Endothelial cell of umbilical vein (primary cell): ENCODE measurements around the gene GUCA2A. TPM values are rescaled to one million over a fixed set of nuclear protein-coding genes. Genes with fewer than 3 reads are reported as not detected.

Experiments used
- Bru-seq: library from RNA; stranded (reverse); fragments of 400-500 nt; gene quantifications from one replicate; lab custom pipeline; 2021; lab: Mats Ljungman, UMichigan
- BruChase-seq, 2 experiments: library from RNA; stranded (reverse); fragments of 400-500 nt; gene quantifications; one replicate each; lab custom pipeline; 2021; lab: Mats Ljungman, UMichigan
- BruUV-seq: library from RNA; stranded (reverse); fragments of 400-500 nt; replicated peaks from 2 replicates; lab custom pipeline; 2021; lab: Mats Ljungman, UMichigan
- CTCF ChIA-PET: fragments of 300-600, 350-600 bp; sonication (Branson Sonifier 250); formaldehyde crosslinking; loops from one replicate; lab custom pipeline; 2021; ENCODE audit warnings: antibody characterized with exemption, inconsistent platforms; lab: Charles Lee
- POLR2A ChIA-PET: fragments of 300-600, 350-600 bp; sonication (Branson Sonifier 250); formaldehyde crosslinking; loops from one replicate; lab custom pipeline; 2021; ENCODE audit warnings: antibody characterized with exemption, inconsistent platforms; lab: Charles Lee
- DNase-seq: peaks from one replicate; pipeline ENCODE4 v3.0.0-alpha.2; 2011; ENCODE audit warnings: low read depth, low spot score
- FAIRE-seq: peaks from 2 replicates; lab custom pipeline; 2011; peaks lifted over from hg19 to GRCh38; lab: Jason Lieb, UNC
- H2AFZ ChIP-seq: 2 replicates; pipeline ENCODE4 v1.6.0; 2012; ENCODE audit warnings: low read depth, low read length, control low read depth, inconsistent platforms
- H3K27ac ChIP-seq: 2 replicates; pipeline ENCODE4 v1.5.1; 2011; ENCODE audit warnings: low read depth, mild to moderate bottlenecking, control low read depth, low read length, moderate library complexity; ENCODE audit not compliant: insufficient read depth
- H3K27me3 ChIP-seq, 2 experiments: 2 replicates each; pipeline versions ENCODE4 v1.6.0 to v1.6.1; 2011; ENCODE audit warnings: low read length in 2 of 2, mixed read lengths in 1 of 2; ENCODE audit not compliant: control insufficient read depth in 2 of 2, insufficient read depth in 2 of 2
- H3K36me3 ChIP-seq, 2 experiments: 2 replicates in 1 of 2; 3 replicates in 1 of 2; pipeline ENCODE4 v1.5.1; 2011; ENCODE audit warnings: low read length in 2 of 2, mild to moderate bottlenecking in 1 of 2, moderate library complexity in 1 of 2; ENCODE audit not compliant: control insufficient read depth in 2 of 2, insufficient read depth in 2 of 2; ENCODE audit errors: extremely low read depth in 1 of 2
- H3K4me1 ChIP-seq: 3 replicates; pipeline ENCODE4 v1.5.1; 2011; ENCODE audit warnings: mild to moderate bottlenecking, low read length; ENCODE audit not compliant: control insufficient read depth, insufficient read depth; ENCODE audit errors: extremely low read depth
- H3K4me2 ChIP-seq: 2 replicates; pipeline ENCODE4 v1.6.1; 2011; ENCODE audit warnings: low read length, control low read depth, mixed read lengths; ENCODE audit not compliant: insufficient read depth
- H3K4me3 ChIP-seq, 3 experiments: fragments of 200-600 bp in 1 of 3; sonication (generic), shearing (Covaris generic) in 1 of 3; replicated peaks in 1 of 3; 2 replicates each; pipeline ENCODE4 v1.5.1; 2011 to 2016; ENCODE audit warnings: control low read depth in 3 of 3, low read length in 3 of 3, mild to moderate bottlenecking in 2 of 3, inconsistent platforms in 1 of 3, low read depth in 1 of 3, moderate library complexity in 1 of 3; ENCODE audit not compliant: insufficient read depth in 1 of 3
- H3K79me2 ChIP-seq: 2 replicates; pipeline ENCODE4 v1.6.0; 2012; ENCODE audit warnings: low read length, inconsistent platforms; ENCODE audit not compliant: control insufficient read depth, insufficient read depth
- H3K9ac ChIP-seq: replicated peaks from 2 replicates; pipeline ENCODE3; 2011; ENCODE audit warnings: low read length, control low read depth; ENCODE audit not compliant: insufficient read depth; ENCODE audit errors: extremely low read depth
- H3K9me1 ChIP-seq: replicated peaks from 3 replicates; pipeline ENCODE4 v1.6.0; 2011; ENCODE audit warnings: mild to moderate bottlenecking, low read length; ENCODE audit not compliant: control insufficient read depth, insufficient read depth; ENCODE audit errors: extremely low read depth
- H3K9me3 ChIP-seq: replicated peaks from 2 replicates; pipeline ENCODE4 v1.5.1; 2012; ENCODE audit warnings: low read length, inconsistent platforms; ENCODE audit not compliant: control insufficient read depth, insufficient read depth
- H4K20me1 ChIP-seq: replicated peaks from 2 replicates; pipeline ENCODE3; 2011; ENCODE audit warnings: mild to moderate bottlenecking, low read length; ENCODE audit not compliant: control insufficient read depth, insufficient read depth; ENCODE audit errors: extremely low read depth
- CTCF ChIP-seq, 2 donors: IDR thresholded peaks; 1 replicate in 1 of 2; 2 replicates in 1 of 2; pipeline ENCODE4 v1.5.1; 2011; ENCODE audit warnings: low read length in 2 of 2, mild to moderate bottlenecking in 2 of 2, moderate library complexity in 2 of 2, control low read depth in 1 of 2, inconsistent platforms in 1 of 2, low read depth in 1 of 2; ENCODE audit not compliant: insufficient read depth in 1 of 2; ENCODE audit errors: extremely low read depth in 1 of 2
- MAX ChIP-seq: IDR thresholded peaks from 2 replicates; pipeline ENCODE4 v1.6.1; 2011; ENCODE audit not compliant: insufficient read depth, insufficient read length
- POLR2A ChIP-seq: IDR thresholded peaks from 2 replicates; pipeline ENCODE4 v1.6.1; 2012; ENCODE audit warnings: low read depth, mild to moderate bottlenecking, control low read depth, low read length
- dilution Hi-C: fragments of 300-500 bp; cut with MboI; formaldehyde crosslinking; loops from one replicate; pipeline ENCODE4 v1.15.0; 2019; ENCODE audit warnings: low sequenced_read_pairs; ENCODE audit not compliant: extremely low pct_ligation_motif_present
- intact Hi-C: fragments of 100-400 bp; cut with micrococcal nuclease; formaldehyde crosslinking; loops from one replicate; pipeline ENCODE4 v1.10.0; 2022
- long read RNA-seq: library from polyadenylated mRNA; stranded (forward); transcript quantifications from one replicate; pipeline ENCODE4 v2.0.0, GENCODE V29; 2021
- polyA minus RNA-seq, 3 experiments: library from RNA; depleted of rRNA, polyadenylated mRNA; stranded (reverse); fragments of >200 nt; gene quantifications; 1 replicate in 1 of 3; 2 replicates in 2 of 3; pipeline ENCODE4 v1.2.3, GENCODE V29; 2011
- polyA plus RNA-seq, 4 experiments: library from polyadenylated mRNA; depleted of rRNA in 3 of 4; stranded (reverse) in 3 of 4; unstranded in 1 of 4; fragments of >200 nt; gene quantifications; 2 replicates each; pipeline versions ENCODE4 v1.2.1 to v1.2.3, GENCODE V29; 2011 to 2012; ENCODE audit warnings: missing spikeins in 1 of 4
- total RNA-seq: library from RNA; stranded (reverse); gene quantifications from 2 replicates; pipeline ENCODE4 v1.2.3, GENCODE V29; 2021

GUCA2A gene
- not detected in 2 replicates for total RNA-seq
- polyA plus RNA-seq = not detected in 2 replicates
- polyA plus RNA-seq (2011; cell fraction: cytosol; rRNA removed) = not detected in 2 replicates
- not detected in 2 replicates for polyA plus RNA-seq (2011; cell fraction: nucleus; rRNA removed)
- not detected in 2 replicates for polyA plus RNA-seq (2012)
- polyA minus RNA-seq = not detected in 2 replicates
- not detected for polyA minus RNA-seq (2011; cell fraction: cytosol; rRNA and poly(A)+ RNA removed)
- polyA minus RNA-seq (2011; cell fraction: nucleus; rRNA and poly(A)+ RNA removed) = not detected in 2 replicates
- percentile 17 among the genes with signal in this experiment for Bru-seq, nascent RNA
- BruChase-seq, experiment 1, labeled RNA remaining after a 6-hour chase = not detected
- BruChase-seq, experiment 2, labeled RNA remaining after a 2-hour chase = percentile 18 among the genes with signal in this experiment
- long read RNA-seq = 0 reads

- H3K36me3 ChIP-seq = no peaks in the 10 kb centered on the region
Measured at GRCh38 chr1:42164551-42165420, at the start of gene GUCA2A. Gene GUCA2A (minus strand): TSS chr1:42164745. CDS start chr1:42164712, 33 bp downstream.

More at GRCh38 chr1:42164551-42165420, at the start of gene GUCA2A:
- Histone ChIP-seq H3K9me1 (no peaks in the 10 kb centered on the region), H3K4me1 (peaks cover 5% of the 10 kb centered on the region), H3K27me3 (peaks cover 0 to 10% of the 10 kb centered on the region in 2 experiments), H2AFZ (no peak within 1 kb of the TSS), H4K20me1 (no peaks in the 10 kb centered on the region), H3K4me2 (no peak within 1 kb of the TSS), H3K4me3 (no peak within 1 kb of the TSS), H3K9ac (no peak within 1 kb of the TSS), H3K27ac (no peak within 1 kb of the TSS), H3K9me3 (no peaks in the 10 kb centered on the region), H3K79me2 (no peaks in the 10 kb centered on the region)
- POLR2A ChIA-PET = no interaction called here
- FAIRE-seq (no peak), DNase-seq (no peak)
- intact Hi-C loops = no loop called here
- CTCF ChIA-PET = interaction anchor here (0.8 to 3.4 kb wide), 4 partner anchors 8 to 590 kb away, joined by 3 to 31 read pairs (median 4); no protein-coding TSS in a partner anchor
- dilution Hi-C loops = no loop called here
- BruUV-seq = no TSS peak
- TF ChIP-seq MAX (no peak), POLR2A (no peak), CTCF (IDR thresholded peaks at IDR 0.05; ENCODE audit: extremely low read depth in 1 of 2, insufficient read depth in 1 of 2, low read depth in 1 of 2, low read length in 2 of 2) (no peak)
